Astrocyte (in vitro differentiated cells and primary cell): ENCODE measurements around the gene NAA60. TPM values are rescaled to one million over a fixed set of nuclear protein-coding genes. Genes with fewer than 3 reads are reported as not detected.

Experiments used
- DNase-seq: peaks from one replicate; pipeline ENCODE4 v3.0.0-alpha.2; 2010; ENCODE audit warnings: low read depth
- FAIRE-seq: peaks from 2 replicates; lab custom pipeline; 2011; peaks lifted over from hg19 to GRCh38; lab: Jason Lieb, UNC
- H2AFZ ChIP-seq: 2 replicates; pipeline ENCODE4 v1.6.0; 2012; ENCODE audit warnings: low read depth, low read length, inconsistent platforms
- H3K27ac ChIP-seq: 2 replicates; pipeline ENCODE4 v1.5.1; 2011; ENCODE audit warnings: low read depth, low read length, inconsistent platforms
- H3K27me3 ChIP-seq: 2 replicates; pipeline ENCODE4 v1.6.0; 2011; ENCODE audit warnings: low read length, inconsistent platforms; ENCODE audit not compliant: insufficient read depth
- H3K36me3 ChIP-seq: 2 replicates; pipeline ENCODE4 v1.5.1; 2011; ENCODE audit warnings: low read length, inconsistent platforms; ENCODE audit not compliant: insufficient read depth
- H3K4me1 ChIP-seq: 2 replicates; pipeline ENCODE4 v1.5.1; 2011; ENCODE audit warnings: low read length, inconsistent platforms; ENCODE audit not compliant: insufficient read depth
- H3K4me2 ChIP-seq: 2 replicates; pipeline ENCODE4 v1.6.0; 2012; ENCODE audit warnings: low read length, inconsistent platforms
- H3K4me3 ChIP-seq: 2 replicates; pipeline ENCODE4 v1.5.1; 2011; ENCODE audit warnings: low read depth, mild to moderate bottlenecking, low read length, inconsistent platforms; ENCODE audit not compliant: insufficient read depth
- H3K79me2 ChIP-seq: 2 replicates; pipeline ENCODE4 v1.6.0; 2012; ENCODE audit warnings: mild to moderate bottlenecking, low read length, inconsistent platforms; ENCODE audit not compliant: insufficient read depth
- H3K9ac ChIP-seq: 2 replicates; pipeline ENCODE4 v1.6.0; 2012; ENCODE audit warnings: mild to moderate bottlenecking, low read length, inconsistent platforms
- H3K9me3 ChIP-seq: 2 replicates; pipeline ENCODE4 v1.5.1; 2012; ENCODE audit warnings: low read depth, mild to moderate bottlenecking, low read length, inconsistent platforms; ENCODE audit not compliant: insufficient read depth
- H4K20me1 ChIP-seq: 2 replicates; pipeline ENCODE4 v1.6.0; 2012; ENCODE audit warnings: low read length, inconsistent platforms; ENCODE audit not compliant: insufficient read depth
- H3K27ac Mint-ChIP-seq: one replicate; pipeline ENCODE4 v1.8.0; 2021; ENCODE audit warnings: mild to moderate bottlenecking, mixed read lengths; ENCODE audit not compliant: unreplicated experiment
- H3K27me3 Mint-ChIP-seq: one replicate; pipeline ENCODE4 v1.8.0; 2021; ENCODE audit warnings: low read depth, mixed read lengths; ENCODE audit not compliant: unreplicated experiment
- H3K36me3 Mint-ChIP-seq: one replicate; pipeline ENCODE4 v1.8.0; 2021; ENCODE audit warnings: low read depth, mixed read lengths; ENCODE audit not compliant: unreplicated experiment
- H3K4me1 Mint-ChIP-seq: one replicate; pipeline ENCODE4 v1.8.0; 2021; ENCODE audit warnings: low read depth, mixed read lengths; ENCODE audit not compliant: unreplicated experiment
- H3K4me3 Mint-ChIP-seq: one replicate; pipeline ENCODE4 v1.8.0; 2021; ENCODE audit warnings: mild to moderate bottlenecking, moderate library complexity, mixed read lengths; ENCODE audit not compliant: unreplicated experiment
- H3K9me3 Mint-ChIP-seq: one replicate; pipeline ENCODE4 v1.8.0; 2021; ENCODE audit warnings: mild to moderate bottlenecking, mixed read lengths; ENCODE audit not compliant: unreplicated experiment
- CTCF ChIP-seq: IDR thresholded peaks from 2 replicates; pipeline ENCODE4 v1.5.1; 2011; ENCODE audit warnings: low read depth, mild to moderate bottlenecking, inconsistent platforms, low read length, moderate library complexity; ENCODE audit not compliant: insufficient read depth
- EZH2 ChIP-seq: IDR thresholded peaks from 2 replicates; pipeline ENCODE4 v1.6.1; 2012; ENCODE audit warnings: mild to moderate bottlenecking, low read length, inconsistent platforms; ENCODE audit not compliant: insufficient read depth
- total RNA-seq: library from RNA; stranded (reverse); gene quantifications from 2 replicates; pipeline ENCODE4 v1.2.1, GENCODE V29; 2021

NAA60 gene
- total RNA-seq, 1 donor from 2014 or later, result 64.9 TPM

- H3K9me3 Mint-ChIP-seq, result peaks cover 12% of the 10 kb centered on the region
- H3K27me3 ChIP-seq, result no peaks in the 10 kb centered on the region
- TF ChIP-seq CTCF (no peak), EZH2 (no peak)
- H3K79me2 ChIP-seq, result peaks cover 44% of the 10 kb centered on the region
- peaks cover 6% of the 10 kb centered on the region for H3K9me3 ChIP-seq
- peaks cover 25% of the 10 kb centered on the region for H3K36me3 ChIP-seq
- H4K20me1 ChIP-seq, result peaks cover 3% of the 10 kb centered on the region
- peak within 1 kb of the TSS; percentile 83 for H3K4me3 ChIP-seq
- H3K4me2 ChIP-seq, result peak within 1 kb of the TSS; percentile 90
- H3K4me3 Mint-ChIP-seq, result peak within 1 kb of the TSS; percentile 91
- peak within 1 kb of the TSS; percentile 71 for H3K27ac ChIP-seq
- DNase-seq (peak; percentile 98), FAIRE-seq (no peak)
- H3K27ac Mint-ChIP-seq, result peak within 1 kb of the TSS; percentile 90
- peaks cover 5% of the 10 kb centered on the region for H3K4me1 Mint-ChIP-seq
- peak within 1 kb of the TSS; percentile 93 for H3K9ac ChIP-seq
- H2AFZ ChIP-seq, result peak within 1 kb of the TSS; percentile 88
- no peaks in the 10 kb centered on the region for H3K27me3 Mint-ChIP-seq
- H3K36me3 Mint-ChIP-seq, result peaks cover 45% of the 10 kb centered on the region
- peaks cover 9% of the 10 kb centered on the region for H3K4me1 ChIP-seq
These were observed 42.4 kb upstream of the NAA60 start, which contains the start of the genes ZNF174 and ZSCAN32 for GRCh38 chr16:3400779-3401688. ZNF174 (plus strand) TSS chr16:3401215; CDS start chr16:3402005, 790 bp downstream. ZSCAN32 (minus strand) TSS chr16:3401004; CDS start chr16:3397557, 3,447 bp downstream.

- H3K4me2 ChIP-seq, result peak overlapping the region; percentile 90
- peaks cover 37% of the 10 kb centered on the region for H3K79me2 ChIP-seq
- H3K4me3 ChIP-seq, result peak overlapping the region; percentile 83
- H3K36me3 ChIP-seq, result peaks cover 29% of the 10 kb centered on the region
- peak overlapping the region; percentile 93 for H3K9ac ChIP-seq
- peaks cover 9% of the 10 kb centered on the region for H3K4me1 ChIP-seq
- peaks cover 10% of the 10 kb centered on the region for H3K9me3 ChIP-seq
- no peaks in the 10 kb centered on the region for H4K20me1 ChIP-seq
- no peaks in the 10 kb centered on the region for H3K27me3 ChIP-seq
- peaks cover 18% of the 10 kb centered on the region for H3K9me3 Mint-ChIP-seq
- H3K4me1 Mint-ChIP-seq, result peaks cover 5% of the 10 kb centered on the region
- FAIRE-seq (no peak), DNase-seq (peak; percentile 20)
- peak overlapping the region; percentile 86 for H2AFZ ChIP-seq
- TF ChIP-seq EZH2, result no peak
- TF ChIP-seq CTCF, result no peak
- peaks cover 47% of the 10 kb centered on the region for H3K36me3 Mint-ChIP-seq
- H3K27ac Mint-ChIP-seq, result peak overlapping the region; percentile 90
- H3K27me3 Mint-ChIP-seq, result no peaks in the 10 kb centered on the region
- peak overlapping the region; percentile 91 for H3K4me3 Mint-ChIP-seq
- H3K27ac ChIP-seq, result peak overlapping the region; percentile 70
These were observed 41.6 kb upstream of the NAA60 start for GRCh38 chr16:3401719-3402397.
